HG02610 (cell line): Measurements from ENCODE around the gene EDN1.

Source experiments
- ATAC-seq: cut with Tn5 transposase; IDR thresholded peaks from one replicate; pipeline ENCODE4 v1.9.1; 2021; ENCODE audit warnings: mild to moderate bottlenecking, moderate library complexity; ENCODE audit not compliant: unreplicated experiment

EDN1 gene

GRCh38 chr6:12293931-12294807 lies 4.0 kb downstream of the EDN1 start:
- ATAC-seq = no peak

- no peak for ATAC-seq
Observed at GRCh38 chr6:12294851-12295536, 4.8 kb downstream of the EDN1 start.

GRCh38 chr6:12295558-12296254 lies 5.5 kb downstream of the EDN1 start:
- no peak for ATAC-seq

GRCh38 chr6:12296255-12296573 lies 6.1 kb downstream of the EDN1 start:
- no peak for ATAC-seq

- no peak for ATAC-seq
Observed at GRCh38 chr6:12296604-12297003, 6.4 kb downstream of the EDN1 start.

GRCh38 chr6:12297363-12298016 lies 7.3 kb downstream of the EDN1 start:
- no peak for ATAC-seq

GRCh38 chr6:12298017-12298978 lies 8.1 kb downstream of the EDN1 start:
- ATAC-seq = no peak

GRCh38 chr6:12298995-12299394 lies 8.8 kb downstream of the EDN1 start:
- ATAC-seq = no peak

- no peak for ATAC-seq
Observed at GRCh38 chr6:12301018-12301417, 10.9 kb downstream of the EDN1 start.

GRCh38 chr6:12304487-12304886 lies 14.3 kb downstream of the EDN1 start:
- no peak for ATAC-seq

- no peak for ATAC-seq
Observed at GRCh38 chr6:12309070-12309469, 18.9 kb downstream of the EDN1 start.

- ATAC-seq = no peak
Observed at GRCh38 chr6:12311106-12311505, 20.9 kb downstream of the EDN1 start.

GRCh38 chr6:12312736-12313135 lies 22.6 kb downstream of the EDN1 start:
- ATAC-seq = no peak

GRCh38 chr6:12313306-12313991 lies 23.3 kb downstream of the EDN1 start:
- no peak for ATAC-seq

GRCh38 chr6:12313992-12314589 lies 23.9 kb downstream of the EDN1 start:
- ATAC-seq = no peak

- ATAC-seq = no peak
Observed at GRCh38 chr6:12314751-12315150, 24.6 kb downstream of the EDN1 start.

GRCh38 chr6:12315292-12316081 lies 25.3 kb downstream of the EDN1 start:
- ATAC-seq = no peak

- ATAC-seq = no peak
Observed at GRCh38 chr6:12318749-12319148, 28.6 kb downstream of the EDN1 start.
